CD8-positive, alpha-beta memory T cell (primary cell): ENCODE measurements around the gene TMEM97. TPM values are rescaled to one million over a fixed set of nuclear protein-coding genes. Genes with fewer than 3 reads are reported as not detected.
"Not testable (repeated sequence)": the region's sequence is repeated elsewhere in the genome, so short reads cannot be mapped to it uniquely, and the experiment has no call there.

Source experiments
- CTCF ChIA-PET: fragments of 350-600 bp; sonication (Branson Sonifier 250); formaldehyde crosslinking; loops from one replicate; lab custom pipeline; 2021; ENCODE audit warnings: antibody characterized with exemption; lab: Charles Lee
- POLR2A ChIA-PET: fragments of 350-600 bp; sonication (Branson Sonifier 250); formaldehyde crosslinking; loops from one replicate; lab custom pipeline; 2021; ENCODE audit warnings: antibody characterized with exemption; lab: Charles Lee
- DNase-seq, 5 donors: peaks; one replicate each; pipeline versions ENCODE4 v3.0.0 to v3.0.0-alpha.2; 2020 to 2022; ENCODE audit warnings: mixed read lengths in 1 of 5
- H3K27ac ChIP-seq: one replicate; pipeline ENCODE4 v1.7.0; 2013; ENCODE audit warnings: low read depth, mild to moderate bottlenecking, low read length, moderate library complexity
- H3K27me3 ChIP-seq: 2 replicates; pipeline ENCODE4 v1.7.0; 2013; ENCODE audit warnings: low read length, mild to moderate bottlenecking; ENCODE audit not compliant: insufficient read depth, poor library complexity, severe bottlenecking
- H3K36me3 ChIP-seq: 2 replicates; pipeline ENCODE4 v1.7.0; 2013; ENCODE audit warnings: mild to moderate bottlenecking, low read length, moderate library complexity; ENCODE audit not compliant: insufficient read depth
- H3K4me1 ChIP-seq: 2 replicates; pipeline ENCODE4 v1.7.0; 2013; ENCODE audit warnings: mild to moderate bottlenecking, low read length, moderate library complexity; ENCODE audit not compliant: insufficient read depth
- H3K4me3 ChIP-seq: 2 replicates; pipeline ENCODE4 v1.7.0; 2013; ENCODE audit warnings: mild to moderate bottlenecking, low read length
- H3K9me3 ChIP-seq: 2 replicates; pipeline ENCODE4 v1.7.0; 2013; ENCODE audit warnings: mild to moderate bottlenecking, low read length
- H3K27ac Mint-ChIP-seq, 8 donors: one replicate each; pipeline ENCODE4 v1.8.0; 2020 to 2021; ENCODE audit warnings: mixed read lengths in 8 of 8, mild to moderate bottlenecking in 6 of 8, inconsistent platforms in 3 of 8, moderate library complexity in 3 of 8
- H3K27me3 Mint-ChIP-seq, 2 donors: one replicate each; pipeline ENCODE4 v1.8.0; 2020 to 2021; ENCODE audit warnings: mixed read lengths in 2 of 2, mild to moderate bottlenecking in 1 of 2, moderate library complexity in 1 of 2
- H3K36me3 Mint-ChIP-seq, 3 donors: one replicate each; pipeline ENCODE4 v1.8.0; 2020 to 2021; ENCODE audit warnings: mixed read lengths in 3 of 3, inconsistent platforms in 1 of 3, mild to moderate bottlenecking in 1 of 3
- H3K4me1 Mint-ChIP-seq, 3 donors: one replicate each; pipeline ENCODE4 v1.8.0; 2020 to 2021; ENCODE audit warnings: mixed read lengths in 3 of 3, inconsistent platforms in 1 of 3, mild to moderate bottlenecking in 1 of 3
- H3K4me3 Mint-ChIP-seq, 7 donors: one replicate each; pipeline ENCODE4 v1.8.0; 2020 to 2021; ENCODE audit warnings: mixed read lengths in 7 of 7, mild to moderate bottlenecking in 6 of 7, moderate library complexity in 4 of 7, inconsistent platforms in 2 of 7
- H3K9me3 Mint-ChIP-seq, 5 donors: one replicate each; pipeline ENCODE4 v1.8.0; 2020 to 2022; ENCODE audit warnings: mixed read lengths in 5 of 5, mild to moderate bottlenecking in 3 of 5, moderate library complexity in 2 of 5, inconsistent platforms in 1 of 5
- polyA plus RNA-seq: library from polyadenylated mRNA; unstranded; fragments of 300-500 nt; fragmentation: Illumina TruSeq; gene quantifications from one replicate; pipeline ENCODE4 v1.2.3, GENCODE V29; 2021
- total RNA-seq, 2 experiments: library from RNA; stranded (reverse); gene quantifications; one replicate each; pipeline ENCODE4 v1.2.3, GENCODE V29; 2021

TMEM97 gene
- total RNA-seq: 10 to 100 TPM; 64.9 to 67.1 TPM
- polyA plus RNA-seq: 10.4 TPM

DNA sequence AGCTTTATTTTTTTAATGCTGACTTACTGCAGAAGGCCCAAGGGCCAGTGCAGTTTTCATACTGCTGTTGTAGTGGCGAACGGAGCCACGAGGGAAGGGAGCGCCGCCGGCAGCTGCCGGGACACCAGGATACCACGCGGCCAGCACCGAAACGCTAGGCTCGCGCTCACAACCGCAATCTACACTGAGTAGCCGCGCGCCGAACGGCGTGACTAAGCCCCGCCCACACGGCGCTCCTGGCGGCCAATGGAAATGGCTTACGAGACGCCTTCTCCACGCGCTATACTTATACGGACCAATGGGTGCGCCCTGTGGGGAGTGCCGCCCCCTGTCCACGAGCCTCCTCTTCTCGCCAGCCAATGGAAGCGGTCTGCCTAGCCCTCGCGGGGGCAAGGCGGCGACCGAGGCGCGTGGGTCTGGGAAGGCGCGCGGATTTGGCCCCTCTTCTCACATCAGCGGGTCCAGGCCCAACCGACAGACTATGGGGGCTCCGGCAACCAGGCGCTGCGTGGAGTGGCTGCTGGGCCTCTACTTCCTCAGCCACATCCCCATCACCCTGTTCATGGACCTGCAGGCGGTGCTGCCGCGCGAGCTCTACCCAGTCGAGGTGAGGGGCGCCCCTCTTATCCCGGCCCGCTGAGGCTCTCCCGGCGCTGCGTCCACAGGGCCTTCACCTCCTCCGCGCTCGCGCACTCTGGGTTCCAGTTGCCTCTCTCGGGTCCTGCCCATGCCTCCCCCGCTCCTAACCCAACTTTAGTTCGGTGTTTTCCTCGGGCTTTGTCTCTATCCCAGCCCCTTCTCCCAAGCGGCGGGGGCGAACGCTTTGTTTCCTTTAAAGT, at the start of gene TMEM97:
TSS of gene TMEM97 (plus strand) at position 442 of the 839 bp plus-strand sequence. CDS start at position 482, 40 bp downstream.
- Histone ChIP-seq H3K27ac (peak within 1 kb of the TSS; percentile 58), H3K27me3 (no peaks in the 10 kb centered on the region), H3K9me3 (no peaks in the 10 kb centered on the region), H3K4me3 (peak within 1 kb of the TSS; percentile 70), H3K36me3 (no peaks in the 10 kb centered on the region), H3K4me1 (peaks cover 15% of the 10 kb centered on the region)
- Mint-ChIP-seq H3K27ac (peak within 1 kb of the TSS; percentile 15 to 95 (median 80)), H3K4me1 (peaks cover 20 to 30% (median 24%) of the 10 kb centered on the region in 3 donors), H3K36me3 (peaks cover 0 to 2% (median 2%) of the 10 kb centered on the region in 3 donors), H3K27me3 (peaks cover 0 to 2% of the 10 kb centered on the region in 2 donors), H3K9me3 (no peaks in the 10 kb centered on the region), H3K4me3 (peak within 1 kb of the TSS; percentile 85 to 93 (median 88))
- DNase-seq: peak; percentile 92 to 97 (median 94)
- ChIA-PET CTCF (interaction anchor here (0.6 to 1.8 kb wide), 6 partner anchors 12 to 533 kb away, joined by 3 to 5 read pairs (median 4); partner anchors contain the start of gene POLDIP2), POLR2A (interaction anchor here (1.0 to 1.8 kb wide), 3 partner anchors 16 to 511 kb away, joined by 4 to 6 read pairs (median 5); partner anchors contain the start of genes IFT20 and TNFAIP1)

DNA sequence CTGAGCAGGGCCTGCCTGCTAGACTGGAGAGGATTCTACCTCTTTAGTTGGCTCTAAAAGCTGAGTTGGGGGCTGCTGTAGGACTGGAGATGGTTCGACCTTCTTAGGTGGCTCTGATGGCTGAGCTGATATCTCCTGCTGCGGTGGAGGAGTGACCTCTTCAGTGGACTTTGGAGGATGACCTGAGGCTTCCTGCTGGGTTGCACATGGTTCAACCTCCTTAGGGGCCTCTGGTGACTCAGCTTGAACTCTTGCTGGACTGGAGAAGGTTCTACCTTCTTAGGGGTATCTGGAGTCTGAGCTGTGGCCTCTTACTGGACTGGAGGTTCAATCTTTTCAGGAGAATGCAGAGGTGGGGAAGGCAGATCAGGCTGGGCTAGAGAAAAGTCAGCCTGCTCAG, 48.9 kb upstream of the TMEM97 start:
- ChIA-PET CTCF (no interaction called here), POLR2A (no interaction called here)
- Histone ChIP-seq H3K27me3 (no peaks in the 10 kb centered on the region), H3K9me3 (no peaks in the 10 kb centered on the region), H3K36me3 (no peaks in the 10 kb centered on the region), H3K27ac (no peak overlapping the region), H3K4me3 (no peak overlapping the region), H3K4me1 (no peaks in the 10 kb centered on the region)
- no peaks in the 10 kb centered on the region for H3K36me3 Mint-ChIP-seq
- peak overlapping the region in 1 of 8 donors; percentile 2 for H3K27ac Mint-ChIP-seq
- peaks cover 0 to 3% (median 0%) of the 10 kb centered on the region in 5 donors for H3K9me3 Mint-ChIP-seq
- H3K27me3 Mint-ChIP-seq: peaks cover 20 to 54% of the 10 kb centered on the region in 2 donors
- no peak overlapping the region for H3K4me3 Mint-ChIP-seq
- peaks cover 6 to 7% (median 6%) of the 10 kb centered on the region in 3 donors for H3K4me1 Mint-ChIP-seq
- DNase-seq: no peak

DNA sequence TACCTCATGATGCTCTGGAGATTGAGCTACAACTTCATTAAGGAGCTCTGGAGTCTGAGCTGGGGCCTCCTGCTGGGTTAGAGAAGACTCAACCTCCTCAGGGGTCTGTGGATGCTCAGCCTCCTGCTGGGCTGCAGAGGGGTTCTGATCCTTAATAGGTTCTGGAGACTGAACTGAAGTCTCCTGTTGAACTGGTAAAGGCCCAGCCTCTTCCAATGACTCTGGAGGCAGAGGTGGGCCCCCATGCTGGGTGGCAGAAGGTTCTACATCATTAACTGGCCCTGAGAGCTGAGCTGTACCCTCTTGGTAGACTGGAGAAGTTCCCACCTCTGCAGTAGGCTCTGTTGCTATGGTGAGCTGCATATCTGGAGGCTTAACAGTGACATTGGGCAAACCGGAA, 48.1 kb upstream of the TMEM97 start:
- no peaks in the 10 kb centered on the region for H3K36me3 ChIP-seq
- H3K9me3 ChIP-seq: no peaks in the 10 kb centered on the region
- H3K4me3 ChIP-seq: no peak overlapping the region
- ChIA-PET POLR2A (no interaction called here), CTCF (interaction anchor here (1.5 kb wide), 1 partner anchor 37 kb away, joined by 3 read pairs; no protein-coding TSS in a partner anchor)
- no peaks in the 10 kb centered on the region for H3K36me3 Mint-ChIP-seq
- H3K4me3 Mint-ChIP-seq: no peak overlapping the region
- H3K4me1 ChIP-seq: no peaks in the 10 kb centered on the region
- no peak overlapping the region for H3K27ac ChIP-seq
- H3K27me3 ChIP-seq: peaks cover 5% of the 10 kb centered on the region
- no peak overlapping the region for H3K27ac Mint-ChIP-seq
- H3K9me3 Mint-ChIP-seq: peaks cover 0 to 3% (median 0%) of the 10 kb centered on the region in 5 donors
- peaks cover 8 to 14% (median 8%) of the 10 kb centered on the region in 3 donors for H3K4me1 Mint-ChIP-seq
- peaks cover 22 to 58% of the 10 kb centered on the region in 2 donors for H3K27me3 Mint-ChIP-seq
- no peak for DNase-seq

DNA sequence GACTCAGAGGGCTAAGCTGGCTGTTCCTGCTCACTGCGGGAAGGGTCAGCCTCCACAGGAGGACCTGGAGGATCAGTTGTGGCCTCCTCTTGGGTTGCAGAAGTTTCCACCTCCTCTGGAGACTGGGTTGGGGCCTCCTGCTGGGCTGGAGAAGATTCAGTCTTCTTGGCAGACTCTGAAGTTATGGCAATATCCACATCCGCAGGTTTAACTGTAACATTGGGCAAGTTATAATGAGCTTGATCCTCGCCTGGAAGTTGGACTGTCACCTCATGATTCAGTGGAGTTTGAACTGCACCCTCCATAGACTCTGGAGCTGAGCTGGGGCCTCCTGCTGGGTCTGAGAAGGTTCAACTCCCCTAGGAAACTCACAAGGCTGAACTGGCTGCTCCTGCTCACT, 47.6 kb upstream of the TMEM97 start:
- CTCF ChIA-PET: interaction anchor here (1.5 kb wide), 1 partner anchor 38 kb away, joined by 3 read pairs; no protein-coding TSS in a partner anchor
- H3K27me3 Mint-ChIP-seq: peaks cover 25 to 63% of the 10 kb centered on the region in 2 donors
- POLR2A ChIA-PET: no interaction called here
- Histone ChIP-seq H3K4me3 (no peak overlapping the region), H3K27me3 (peaks cover 10% of the 10 kb centered on the region), H3K4me1 (no peaks in the 10 kb centered on the region), H3K9me3 (no peaks in the 10 kb centered on the region), H3K36me3 (no peaks in the 10 kb centered on the region), H3K27ac (no peak overlapping the region)
- H3K27ac Mint-ChIP-seq: no peak overlapping the region
- no peaks in the 10 kb centered on the region for H3K36me3 Mint-ChIP-seq
- H3K4me1 Mint-ChIP-seq: peaks cover 8 to 16% (median 8%) of the 10 kb centered on the region in 3 donors
- no peak for DNase-seq
- no peak overlapping the region for H3K4me3 Mint-ChIP-seq
- peaks cover 0 to 3% (median 0%) of the 10 kb centered on the region in 5 donors for H3K9me3 Mint-ChIP-seq

DNA sequence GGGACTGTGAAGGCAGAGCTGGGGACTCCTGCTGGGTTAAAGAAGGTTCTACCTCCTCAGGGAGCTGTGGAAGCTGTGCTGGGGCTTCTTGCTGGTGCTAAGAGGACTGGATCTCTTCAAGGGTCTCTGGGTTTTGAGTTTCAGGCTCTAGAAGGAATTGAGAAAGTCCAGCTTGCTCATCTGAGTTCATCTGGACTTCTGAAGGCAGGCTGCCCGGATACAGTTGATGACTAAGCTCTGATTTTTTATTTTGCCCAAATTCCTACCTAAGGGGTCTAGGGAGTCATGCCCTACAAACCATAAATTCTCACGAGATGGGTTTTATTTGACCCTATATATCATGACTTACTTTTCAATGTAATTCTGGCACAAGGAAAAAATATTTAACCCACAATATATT, 46.8 kb upstream of the TMEM97 start:
- H3K4me1 ChIP-seq: peaks cover 2% of the 10 kb centered on the region
- H3K27me3 ChIP-seq: peaks cover 10% of the 10 kb centered on the region
- ChIA-PET POLR2A (no interaction called here), CTCF (interaction anchor here (1.5 kb wide), 1 partner anchor 38 kb away, joined by 3 read pairs; no protein-coding TSS in a partner anchor)
- H3K36me3 ChIP-seq: no peaks in the 10 kb centered on the region
- H3K27ac Mint-ChIP-seq: no peak overlapping the region
- peaks cover 0 to 3% (median 0%) of the 10 kb centered on the region in 5 donors for H3K9me3 Mint-ChIP-seq
- H3K4me3 ChIP-seq: no peak overlapping the region
- peaks cover 8 to 16% (median 10%) of the 10 kb centered on the region in 3 donors for H3K4me1 Mint-ChIP-seq
- no peaks in the 10 kb centered on the region for H3K36me3 Mint-ChIP-seq
- H3K27me3 Mint-ChIP-seq: peaks cover 25 to 67% of the 10 kb centered on the region in 2 donors
- no peak overlapping the region for H3K4me3 Mint-ChIP-seq
- no peak for DNase-seq
- no peaks in the 10 kb centered on the region for H3K9me3 ChIP-seq
- no peak overlapping the region for H3K27ac ChIP-seq

DNA sequence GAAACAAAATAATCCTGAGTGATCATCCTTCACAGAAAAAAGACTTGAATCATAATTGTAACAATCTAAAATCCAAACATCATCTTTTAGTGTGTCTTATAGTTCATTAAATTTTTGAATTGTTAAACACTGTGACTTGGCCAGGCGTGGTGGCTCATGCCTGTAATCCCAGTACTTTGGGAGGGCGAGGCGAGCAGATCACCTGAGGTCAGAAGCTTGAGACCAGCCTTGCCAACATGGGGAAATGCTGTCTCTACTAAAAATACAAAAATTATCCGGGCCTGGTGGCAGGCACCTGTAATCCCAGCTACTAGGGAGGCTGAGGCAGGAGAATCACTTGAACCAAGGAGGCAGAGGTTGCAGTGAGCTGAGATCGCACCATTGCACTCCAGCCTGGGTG, 45.7 kb upstream of the TMEM97 start:
- H3K27me3 Mint-ChIP-seq: peaks cover 26 to 69% of the 10 kb centered on the region in 2 donors
- peaks cover 14% of the 10 kb centered on the region for H3K4me1 ChIP-seq
- H3K4me3 Mint-ChIP-seq, H3K4me3 ChIP-seq, H3K27ac ChIP-seq, H3K36me3 ChIP-seq, DNase-seq, H3K9me3 ChIP-seq, H3K27ac Mint-ChIP-seq, H3K9me3 Mint-ChIP-seq, CTCF ChIA-PET, H3K27me3 ChIP-seq, H3K36me3 Mint-ChIP-seq, POLR2A ChIA-PET: not testable (repeated sequence)
- H3K4me1 Mint-ChIP-seq: peaks cover 14 to 24% (median 22%) of the 10 kb centered on the region in 3 donors

DNA sequence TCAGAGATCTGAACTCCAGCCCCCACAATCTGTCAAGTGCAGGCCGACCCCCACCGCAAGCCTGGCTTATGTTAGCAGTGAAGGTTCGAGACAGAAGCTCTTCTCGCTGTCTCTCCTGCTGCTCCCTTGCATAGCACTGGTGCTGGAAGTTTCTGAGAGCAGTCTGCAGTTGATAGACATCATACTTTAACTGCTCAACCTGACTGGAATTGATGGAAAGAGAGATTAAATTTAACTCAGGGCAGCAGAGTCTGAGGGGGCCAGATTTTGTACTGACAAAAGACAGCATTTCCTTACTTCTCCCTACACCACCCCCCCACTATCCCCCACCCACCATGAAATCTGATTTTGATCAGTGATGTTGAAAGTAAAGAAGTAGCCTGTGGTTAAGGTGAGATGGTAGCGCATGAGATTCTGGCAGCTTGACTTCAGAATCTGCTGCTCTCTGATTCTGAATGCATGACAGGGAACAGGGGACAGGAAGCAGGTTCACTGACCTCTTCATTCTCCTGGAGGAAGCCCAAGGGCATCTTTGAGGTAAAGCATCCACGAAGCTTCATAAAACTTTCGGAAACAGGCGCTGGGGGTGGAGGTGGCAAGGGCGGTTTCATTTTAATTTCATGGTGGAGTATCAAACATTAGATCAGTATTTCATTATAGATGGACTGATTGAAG, 44.3 kb upstream of the TMEM97 start:
- H3K9me3 ChIP-seq: no peaks in the 10 kb centered on the region
- peaks cover 23 to 64% of the 10 kb centered on the region in 2 donors for H3K27me3 Mint-ChIP-seq
- H3K4me3 ChIP-seq: no peak overlapping the region
- POLR2A ChIA-PET: no interaction called here
- peaks cover 0 to 2% (median 0%) of the 10 kb centered on the region in 5 donors for H3K9me3 Mint-ChIP-seq
- H3K4me1 ChIP-seq: peaks cover 18% of the 10 kb centered on the region
- H3K4me3 Mint-ChIP-seq: peak overlapping the region in 3 of 7 donors; percentile 2 to 44 (median 29)
- no peak overlapping the region for H3K27ac ChIP-seq
- H3K36me3 ChIP-seq: no peaks in the 10 kb centered on the region
- peaks cover 17 to 28% (median 26%) of the 10 kb centered on the region in 3 donors for H3K4me1 Mint-ChIP-seq
- CTCF ChIA-PET: no interaction called here
- no peak for DNase-seq
- no peaks in the 10 kb centered on the region for H3K36me3 Mint-ChIP-seq
- peak overlapping the region in 1 of 8 donors; percentile 58 for H3K27ac Mint-ChIP-seq
- peaks cover 10% of the 10 kb centered on the region for H3K27me3 ChIP-seq
